ENCODE results near the gene PRLHR.

Gene PRLHR

GRCh38 chr10:118541718-118542117, 53.7 kb downstream of the PRLHR start:
- H3K4me3 ChIP-seq, result no peak overlapping the region
- no peak for DNase-seq (ENCODE audit: low spot score)
- TF ChIP-seq CTCF (IDR thresholded peaks at IDR 0.05), result no peak
- H3K27ac ChIP-seq, result no peak overlapping the region
